ENCODE measurements around the gene B4GALNT2.
"Not testable (repeated sequence)": the region's sequence is repeated elsewhere in the genome, so short reads cannot be mapped to it uniquely, and the experiment has no call there.

The B4GALNT2 gene

GRCh38 chr17:49132699-49133364 lies at the start of gene B4GALNT2:
B4GALNT2 (plus strand) TSS chr17:49132769; CDS start chr17:49132793, 24 bp downstream.
- DNase-seq (ENCODE audit: low spot score) = peak; percentile 52

- DNase-seq (ENCODE audit: low spot score) = not testable (repeated sequence)
Measured at GRCh38 chr17:49085046-49085445, 47.5 kb upstream of the B4GALNT2 start.

- no peak for DNase-seq (ENCODE audit: low spot score)
Measured at GRCh38 chr17:49085565-49086315, 46.8 kb upstream of the B4GALNT2 start.

GRCh38 chr17:49086316-49086605 lies 46.3 kb upstream of the B4GALNT2 start:
- no peak for DNase-seq (ENCODE audit: low spot score)

DNA sequence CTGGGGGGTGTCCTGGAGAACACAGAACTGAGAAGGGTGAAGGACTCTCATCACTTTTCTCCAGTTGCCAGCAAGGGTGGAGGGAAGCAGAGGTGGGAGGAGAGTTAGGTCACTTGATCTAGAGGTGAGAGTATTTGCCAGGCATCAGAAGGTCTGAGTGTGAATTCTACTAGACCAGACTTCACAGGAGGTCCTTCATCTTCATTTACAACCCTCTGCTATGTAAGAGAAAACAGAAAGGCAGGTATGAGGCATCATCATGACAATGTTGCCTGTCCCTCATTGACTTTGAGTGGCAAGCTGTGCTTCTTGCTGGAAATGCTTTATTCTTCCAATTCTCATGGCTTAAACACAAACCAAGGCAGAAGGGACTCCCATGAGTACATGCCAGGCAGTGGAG lies 45.9 kb upstream of the B4GALNT2 start:
- no peak for DNase-seq (ENCODE audit: low spot score)

GRCh38 chr17:49089094-49089493 lies 43.5 kb upstream of the B4GALNT2 start:
- no peak for DNase-seq (ENCODE audit: low spot score)

GRCh38 chr17:49090878-49091594 lies 41.5 kb upstream of the B4GALNT2 start:
- no peak for DNase-seq (ENCODE audit: low spot score)

GRCh38 chr17:49093131-49093530 lies 39.4 kb upstream of the B4GALNT2 start:
- no peak for DNase-seq (ENCODE audit: low spot score)

- DNase-seq (ENCODE audit: low spot score) = no peak
Measured at GRCh38 chr17:49100601-49101000, 32.0 kb upstream of the B4GALNT2 start.

DNA sequence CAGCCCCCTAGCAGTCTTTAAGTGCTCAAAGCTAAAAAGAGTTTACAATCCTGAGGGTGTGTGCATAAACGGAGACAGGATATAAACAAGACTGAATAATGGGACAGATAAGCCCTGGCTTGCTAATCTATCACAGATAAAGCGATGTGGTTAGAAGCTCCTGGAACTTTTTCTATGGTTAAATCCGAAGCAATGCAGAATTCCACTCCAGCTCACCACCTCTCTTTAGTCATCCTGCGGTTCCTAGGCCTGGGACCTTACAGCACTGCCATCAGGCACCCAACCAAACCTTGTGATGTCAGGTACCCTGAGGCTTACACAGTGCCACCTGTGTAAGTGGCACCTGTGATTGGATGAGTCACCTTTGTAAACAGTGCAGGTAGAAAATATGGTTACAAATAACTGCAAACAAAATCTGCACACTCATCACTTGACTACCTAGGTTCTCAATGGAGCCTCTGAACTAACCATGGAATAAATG lies 31.5 kb upstream of the B4GALNT2 start:
- peak; percentile 99 for DNase-seq (ENCODE audit: low spot score)

GRCh38 chr17:49103360-49103759 lies 29.2 kb upstream of the B4GALNT2 start:
- not testable (repeated sequence) for DNase-seq (ENCODE audit: low spot score)

- no peak for DNase-seq (ENCODE audit: low spot score)
Measured at GRCh38 chr17:49104511-49105074, 28.0 kb upstream of the B4GALNT2 start.

DNA sequence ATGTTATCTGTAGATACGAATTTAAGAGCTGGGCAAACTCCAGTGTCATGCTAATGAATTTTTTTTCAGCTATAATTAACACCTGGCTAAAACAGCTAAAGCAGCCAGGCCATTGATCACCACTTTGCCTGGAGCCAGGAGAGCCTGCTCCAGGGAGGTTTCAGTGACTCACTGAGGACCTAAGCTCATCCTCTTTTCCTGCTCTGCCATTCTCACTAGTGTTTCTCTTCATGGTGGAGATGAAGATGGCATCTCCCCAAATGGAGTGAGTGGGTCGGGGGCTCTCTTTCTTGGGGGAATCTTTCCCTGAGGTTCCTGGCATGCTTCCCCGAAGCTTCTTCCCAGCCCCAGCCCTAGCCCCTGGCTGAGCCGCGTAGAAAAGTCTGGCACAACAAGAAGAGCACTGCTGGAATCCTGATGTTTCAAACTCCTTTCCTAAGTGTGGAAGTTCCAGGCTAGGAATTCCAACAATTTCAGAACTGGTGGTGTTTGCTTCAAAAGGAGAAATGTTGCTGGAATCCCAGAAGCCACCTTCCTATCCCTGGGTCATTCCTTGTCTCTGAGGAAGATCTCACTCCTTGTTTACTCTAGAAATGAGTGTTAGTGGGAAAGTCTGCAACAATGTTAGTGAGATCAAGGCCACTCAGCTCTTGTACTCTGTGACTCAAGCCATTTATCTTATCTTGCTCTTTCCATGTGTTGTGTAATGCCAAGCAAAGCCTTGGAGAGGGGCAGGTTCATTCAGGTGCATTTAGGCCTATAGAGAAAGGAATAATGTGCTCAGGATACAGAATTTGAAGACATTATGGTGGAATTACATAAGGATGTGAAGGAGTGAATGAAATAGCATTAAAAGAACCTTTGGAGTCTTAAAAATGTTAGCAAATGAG lies 26.0 kb upstream of the B4GALNT2 start:
- no peak for DNase-seq (ENCODE audit: low spot score)

DNA sequence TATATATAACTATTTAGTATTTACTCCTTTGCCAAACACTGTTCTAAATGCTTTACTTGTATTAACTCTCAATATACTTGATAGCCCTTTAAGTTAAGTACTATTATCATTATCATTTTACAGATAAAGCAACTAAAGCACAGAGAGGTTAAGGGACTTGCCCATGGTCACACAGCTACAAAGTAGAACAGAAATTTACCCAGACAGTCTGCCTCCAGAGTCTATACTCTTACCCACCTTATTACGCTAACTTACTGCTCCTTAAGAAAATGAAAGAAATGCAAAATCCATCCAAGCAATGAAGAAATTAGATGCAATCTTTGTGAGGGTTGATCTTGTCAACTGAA lies 25.4 kb upstream of the B4GALNT2 start:
- DNase-seq (ENCODE audit: low spot score) = no peak

GRCh38 chr17:49108318-49108717 lies 24.3 kb upstream of the B4GALNT2 start:
- no peak for DNase-seq (ENCODE audit: low spot score)

- no peak for DNase-seq (ENCODE audit: low spot score)
Measured at GRCh38 chr17:49110509-49110908, 22.1 kb upstream of the B4GALNT2 start.

DNA sequence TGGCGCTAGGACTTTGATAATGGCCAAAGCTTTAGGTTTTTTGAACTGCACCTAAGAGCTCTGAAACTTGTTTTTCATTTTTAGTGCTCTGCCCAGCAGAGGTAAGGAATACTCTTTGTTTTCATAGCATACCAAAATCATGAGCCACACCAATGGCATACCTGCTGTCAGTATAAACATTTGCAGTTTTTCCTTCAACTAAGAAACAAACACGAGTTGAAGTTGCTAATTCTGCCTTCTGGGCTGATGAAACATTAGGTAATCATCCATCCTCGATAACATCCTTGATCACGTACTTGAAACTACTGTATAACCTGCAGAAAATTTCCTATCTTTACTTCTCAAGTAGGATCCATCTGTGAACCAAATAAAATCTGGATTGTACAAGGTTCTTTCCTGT lies 20.6 kb upstream of the B4GALNT2 start:
- no peak for DNase-seq (ENCODE audit: low spot score)

GRCh38 chr17:49112936-49113335 lies 19.6 kb upstream of the B4GALNT2 start:
- DNase-seq (ENCODE audit: low spot score) = no peak

GRCh38 chr17:49114703-49115102 lies 17.9 kb upstream of the B4GALNT2 start:
- no peak for DNase-seq (ENCODE audit: low spot score)

GRCh38 chr17:49117587-49118230 lies 14.9 kb upstream of the B4GALNT2 start:
- no peak for DNase-seq (ENCODE audit: low spot score)

DNA sequence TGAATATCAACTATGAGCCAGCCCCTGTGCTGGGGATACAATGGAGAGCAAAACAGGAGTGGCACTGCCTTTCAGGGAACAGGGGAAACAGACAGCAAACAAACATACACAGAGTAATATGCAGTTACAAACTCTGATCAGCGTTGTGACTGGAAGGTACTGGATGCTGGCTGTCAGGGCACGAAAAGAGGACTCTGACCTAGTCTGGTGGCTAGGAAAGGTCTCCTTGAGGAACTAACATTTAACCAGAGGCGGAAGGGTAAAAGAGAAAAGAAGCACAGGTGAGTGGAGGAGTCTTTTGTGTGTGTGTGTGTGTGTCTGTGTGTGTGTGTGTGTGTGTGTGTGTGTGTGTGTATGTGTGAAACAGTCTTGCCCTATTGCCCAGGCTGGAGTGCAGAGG lies 12.4 kb upstream of the B4GALNT2 start:
- no peak for DNase-seq (ENCODE audit: low spot score)
